HEK293T (cell line): ENCODE data around the gene GPR146.
A peak's percentile ranks its signal among the peaks of the same experiment; 100 is the strongest.

Experiments used
- CTCF ChIA-PET: fragments of 350-600 bp; formaldehyde crosslinking; extraction: SDS; loops from one replicate; lab custom pipeline; 2021; ENCODE audit warnings: antibody characterized with exemption, inconsistent platforms; lab: Yijun Ruan, JAX
- POLR2A ChIA-PET: fragments of 350-600 bp; formaldehyde crosslinking; extraction: SDS; loops from one replicate; lab custom pipeline; 2020; ENCODE audit warnings: antibody characterized with exemption, inconsistent platforms; lab: Yijun Ruan, JAX
- DNase-seq: peaks from one replicate; pipeline ENCODE4 v3.0.0; 2012; ENCODE audit warnings: mixed read lengths; ENCODE audit errors: extremely low spot score
- ARNT ChIP-seq: fragments of 450-650 bp; IDR thresholded peaks from 2 replicates; pipeline ENCODE4 v1.6.1; 2017; ENCODE audit warnings: mild to moderate bottlenecking
- BHLHE40 ChIP-seq: fragments of 450-650 bp; IDR thresholded peaks from 2 replicates; pipeline ENCODE4 v1.6.1; 2016; ENCODE audit warnings: mild to moderate bottlenecking, moderate library complexity, borderline replicate concordance
- CTBP1 ChIP-seq: fragments of 450-650 bp; IDR thresholded peaks from 2 replicates; pipeline ENCODE4 v1.6.1; 2016; ENCODE audit warnings: borderline replicate concordance
- ELF4 ChIP-seq: fragments of 450-650 bp; IDR thresholded peaks from 2 replicates; pipeline ENCODE4 v1.6.1; 2017; ENCODE audit warnings: antibody characterized with exemption
- FOXA1 ChIP-seq: fragments of 450-650 bp; IDR thresholded peaks from 2 replicates; pipeline ENCODE4 v1.6.1; 2016; ENCODE audit warnings: mild to moderate bottlenecking
- FOXK2 ChIP-seq: fragments of 450-650 bp; IDR thresholded peaks from 2 replicates; pipeline ENCODE4 v1.6.1; 2016; ENCODE audit warnings: mild to moderate bottlenecking
- FOXM1 ChIP-seq: fragments of 450-650 bp; IDR thresholded peaks from 2 replicates; pipeline ENCODE4 v1.6.1; 2017; ENCODE audit warnings: mild to moderate bottlenecking, borderline replicate concordance
- HDGF ChIP-seq: fragments of 450-650 bp; IDR thresholded peaks from 2 replicates; pipeline ENCODE4 v1.6.1; 2017; ENCODE audit warnings: antibody characterized with exemption, borderline replicate concordance
- L3MBTL2 ChIP-seq: fragments of 450-650 bp; conservative IDR thresholded peaks from 2 replicates; pipeline ENCODE4 v1.6.1; 2016; ENCODE audit warnings: mild to moderate bottlenecking
- LEF1 ChIP-seq: fragments of 450-650 bp; IDR thresholded peaks from 2 replicates; pipeline ENCODE4 v1.6.1; 2017; ENCODE audit warnings: mild to moderate bottlenecking, borderline replicate concordance
- NFRKB ChIP-seq: fragments of 450-650 bp; IDR thresholded peaks from 2 replicates; pipeline ENCODE4 v1.6.1; 2016; ENCODE audit warnings: mild to moderate bottlenecking, moderate library complexity
- SP1 ChIP-seq: fragments of 450-650 bp; IDR thresholded peaks from 2 replicates; pipeline ENCODE4 v1.6.1; 2017
- SUZ12 ChIP-seq: fragments of 450-650 bp; IDR thresholded peaks from 2 replicates; pipeline ENCODE4 v1.6.1; 2016; ENCODE audit warnings: mild to moderate bottlenecking
- TARDBP ChIP-seq: fragments of 450-650 bp; IDR thresholded peaks from 2 replicates; pipeline ENCODE4 v1.6.1; 2016
- ZNF384 ChIP-seq: fragments of 450-650 bp; IDR thresholded peaks from 2 replicates; pipeline ENCODE4 v1.6.1; 2016
- TF ChIP-seq, protein P1 (sequence below): fragments of 450-650 bp; IDR thresholded peaks from 2 replicates; pipeline ENCODE4 v1.6.1; 2016

Gene GPR146

DNA sequence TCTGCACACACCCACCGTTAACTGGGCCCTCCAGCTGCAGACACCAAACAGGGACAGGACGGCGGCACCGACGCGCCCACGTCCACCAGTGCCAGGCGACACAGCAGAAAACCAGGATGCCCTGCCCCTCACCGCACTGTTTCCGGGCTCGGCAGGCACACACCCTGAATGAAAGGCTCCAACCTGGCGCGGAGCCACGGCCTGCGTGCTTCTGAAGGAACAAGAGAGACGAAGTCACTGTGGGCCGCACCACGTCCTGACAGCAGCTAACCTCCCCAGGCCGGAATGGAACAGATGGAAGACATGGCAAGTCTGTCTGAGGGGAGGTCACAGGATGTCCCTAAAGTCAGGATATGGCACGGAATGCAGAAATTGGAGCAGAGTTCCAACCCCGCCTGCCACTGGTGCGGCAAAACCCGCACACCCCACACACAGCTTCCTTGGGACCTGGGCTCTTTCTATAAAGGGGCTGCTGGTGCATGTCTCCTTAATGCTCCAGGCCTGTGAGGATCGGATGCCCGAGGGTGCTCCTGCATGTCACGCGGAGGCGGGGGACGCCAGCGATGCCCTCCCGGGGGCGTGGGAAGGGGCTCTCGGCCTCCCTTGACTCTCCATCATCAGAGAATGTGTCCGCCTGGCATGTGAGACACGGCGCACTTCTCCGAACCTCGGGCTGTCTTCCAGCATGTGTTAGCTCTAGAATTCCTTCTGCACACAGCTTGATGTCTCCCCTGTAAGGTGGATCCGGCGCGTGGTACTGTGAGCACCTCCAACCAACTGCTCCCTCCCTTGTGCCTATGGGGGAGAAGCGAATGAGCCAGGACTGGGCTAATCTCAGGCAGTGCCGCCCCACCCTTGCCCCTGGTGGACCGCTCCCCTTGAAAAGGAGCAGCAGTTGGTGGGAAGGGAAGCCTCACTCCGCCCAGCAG lies 39.6 kb downstream of the GPR146 start:
- CTCF ChIA-PET, result interaction anchor here (0.7 kb wide), 1 partner anchor 16 kb away, joined by 4 read pairs; no protein-coding TSS in a partner anchor
- DNase-seq, result no peak

DNA sequence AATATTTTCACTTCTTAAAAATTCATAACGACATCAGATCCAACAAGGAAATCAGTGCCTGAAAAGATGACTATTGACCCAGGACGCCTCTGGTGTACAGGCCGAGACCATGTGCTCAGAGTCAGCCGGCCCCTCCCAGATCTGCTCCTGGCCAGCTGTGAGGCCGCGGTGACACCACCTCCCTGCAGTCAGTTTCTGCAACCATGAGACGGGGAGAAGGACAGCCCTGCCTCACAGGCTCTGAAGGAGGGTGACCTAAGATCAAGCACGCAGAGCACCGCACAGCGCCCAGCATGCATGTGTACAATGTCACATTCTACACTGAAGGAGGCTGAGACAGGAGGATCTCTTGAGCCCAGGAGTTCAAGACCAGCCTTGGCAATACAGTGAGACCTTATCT lies 40.9 kb downstream of the GPR146 start:
- TF ChIP-seq FOXA1, result no peak
- no peak for TF ChIP-seq L3MBTL2
- no peak for TF ChIP-seq BHLHE40
- TF ChIP-seq ELF4, result no peak
- no peak for TF ChIP-seq FOXK2
- TF ChIP-seq SP1, result no peak
- no peak for TF ChIP-seq ARNT
- no peak for TF ChIP-seq LEF1
- no peak for TF ChIP-seq SUZ12
- CTCF ChIA-PET, result interaction anchor here (0.6 to 1.1 kb wide), 3 partner anchors 71 to 865 kb away, joined by 3 read pairs; no protein-coding TSS in a partner anchor
- POLR2A ChIA-PET, result no interaction called here
- DNase-seq, result no peak

More for the DNA sequence above, 39.6 kb downstream of the GPR146 start:
- POLR2A ChIA-PET, result no interaction called here
- TF ChIP-seq SUZ12, result no peak
- TF ChIP-seq NFRKB, result no peak
- TF ChIP-seq FOXA1, result no peak
- no peak for TF ChIP-seq BHLHE40
- TF ChIP-seq SP1, result no peak
- no peak for TF ChIP-seq ZNF384
- TF ChIP-seq HDGF, result no peak
- TF ChIP-seq FOXK2, result no peak
- no peak for TF ChIP-seq FOXM1
- no peak for TF ChIP-seq LEF1
- TF ChIP-seq TARDBP, result no peak
- TF ChIP-seq ELF4, result no peak
- no peak for TF ChIP-seq L3MBTL2

DNA sequence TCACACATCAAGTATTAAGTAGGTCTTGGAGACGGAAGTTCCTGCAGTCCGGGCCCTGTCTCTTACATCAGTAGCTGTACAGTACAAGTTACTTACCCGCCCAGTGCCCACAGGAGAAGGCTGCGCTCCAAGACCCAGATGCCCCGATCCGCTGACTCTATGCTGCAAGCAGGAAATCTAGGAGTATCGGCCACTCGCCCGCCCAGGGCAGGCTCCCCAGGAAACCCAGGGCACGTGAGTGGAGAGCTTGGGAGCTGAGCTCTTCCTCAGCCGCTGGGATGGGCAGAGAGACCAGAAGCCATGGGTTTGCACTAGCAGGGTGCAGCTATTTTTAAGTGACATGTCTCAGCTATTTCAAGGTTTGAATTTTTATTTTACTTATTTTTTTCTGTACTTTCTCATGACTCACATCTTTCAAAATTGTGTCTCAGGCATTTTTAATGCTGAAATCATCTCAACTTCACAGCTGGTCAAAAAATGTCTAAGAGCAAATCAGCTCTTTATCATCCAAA lies 41.6 kb downstream of the GPR146 start:
- ChIA-PET CTCF (interaction anchor here (0.5 to 1.0 kb wide), 5 partner anchors 51 to 866 kb away, joined by 3 read pairs; no protein-coding TSS in a partner anchor), POLR2A (no interaction called here)
- no peak for DNase-seq
- no peak for TF ChIP-seq HDGF
- no peak for TF ChIP-seq LEF1
- TF ChIP-seq TARDBP, result no peak
- no peak for TF ChIP-seq ZNF384
- TF ChIP-seq, protein P1, sequence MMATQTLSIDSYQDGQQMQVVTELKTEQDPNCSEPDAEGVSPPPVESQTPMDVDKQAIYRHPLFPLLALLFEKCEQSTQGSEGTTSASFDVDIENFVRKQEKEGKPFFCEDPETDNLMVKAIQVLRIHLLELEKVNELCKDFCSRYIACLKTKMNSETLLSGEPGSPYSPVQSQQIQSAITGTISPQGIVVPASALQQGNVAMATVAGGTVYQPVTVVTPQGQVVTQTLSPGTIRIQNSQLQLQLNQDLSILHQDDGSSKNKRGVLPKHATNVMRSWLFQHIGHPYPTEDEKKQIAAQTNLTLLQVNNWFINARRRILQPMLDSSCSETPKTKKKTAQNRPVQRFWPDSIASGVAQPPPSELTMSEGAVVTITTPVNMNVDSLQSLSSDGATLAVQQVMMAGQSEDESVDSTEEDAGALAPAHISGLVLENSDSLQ, result no peak
- no peak for TF ChIP-seq FOXK2
- TF ChIP-seq FOXA1, result no peak
- no peak for TF ChIP-seq L3MBTL2
- TF ChIP-seq FOXM1, result no peak
- TF ChIP-seq ARNT, result no peak
- TF ChIP-seq ELF4, result no peak
- TF ChIP-seq CTBP1, result no peak

DNA sequence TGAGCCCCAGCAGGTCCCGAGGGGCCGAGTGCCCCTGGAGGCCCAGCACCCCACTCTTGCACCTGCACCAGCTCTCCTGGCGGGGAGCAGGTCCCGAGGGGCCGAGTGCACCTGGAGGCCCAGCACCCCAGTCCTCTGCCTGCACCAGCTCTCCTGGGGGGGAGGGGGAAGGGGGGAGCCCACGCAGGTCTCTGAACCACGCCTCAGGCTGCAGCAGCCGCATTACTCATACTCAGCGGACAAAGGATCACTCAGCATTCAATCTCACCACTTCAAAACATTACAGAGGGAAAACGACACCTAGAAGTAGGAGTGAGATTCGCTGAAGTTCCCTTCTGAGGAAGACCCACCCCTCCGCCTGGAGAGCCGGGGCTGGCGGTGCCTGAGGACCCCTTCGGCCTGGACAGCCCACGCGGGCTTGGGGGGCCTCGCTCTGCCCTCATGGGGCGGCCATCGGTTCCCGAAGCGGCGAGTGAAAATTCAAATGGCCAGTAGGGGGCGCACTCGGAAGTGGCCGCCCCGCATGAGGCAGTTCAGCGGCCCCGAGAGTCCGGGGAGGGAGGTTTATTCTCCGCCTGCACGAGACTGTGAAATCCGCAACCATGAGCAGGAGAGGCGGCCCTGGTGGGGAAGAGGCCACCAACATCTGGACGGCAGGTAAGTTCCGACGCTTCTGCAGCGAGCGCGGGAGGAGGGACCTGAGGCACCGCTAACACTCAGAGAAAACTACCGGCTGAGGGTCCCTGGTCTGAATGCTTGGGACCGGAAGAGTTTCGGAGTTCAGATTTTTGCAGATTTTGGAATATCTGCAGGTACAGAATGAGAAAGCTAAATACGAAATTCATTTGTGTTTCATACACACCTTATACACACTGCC lies 42.5 kb downstream of the GPR146 start:
- DNase-seq, result peak; percentile 83
- CTCF ChIA-PET, result interaction anchor here (0.5 to 1.6 kb wide), 3 partner anchors 21 to 537 kb away, joined by 3 to 4 read pairs (median 3); no protein-coding TSS in a partner anchor
- TF ChIP-seq ZNF384, result no peak
- TF ChIP-seq L3MBTL2, result 0 out of 2 replicates have a peak, but pooled peaks have one; percentile 41
- POLR2A ChIA-PET, result no interaction called here

DNA sequence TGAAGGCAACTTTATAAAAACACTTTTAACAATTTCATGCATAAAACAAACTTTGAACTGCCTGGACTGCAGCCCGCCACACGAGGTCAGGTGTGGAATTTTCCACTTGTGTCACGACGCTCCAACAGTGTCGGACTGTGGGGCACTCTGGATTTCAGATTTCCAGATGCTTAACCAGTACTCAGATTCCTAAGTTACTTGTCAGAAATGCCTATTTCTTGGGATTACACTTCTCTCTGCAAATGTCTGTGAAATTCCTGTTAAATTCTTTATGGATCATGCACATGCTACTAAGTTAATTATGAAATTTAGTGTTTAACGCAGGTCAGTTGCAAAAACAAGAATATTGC lies 43.1 kb downstream of the GPR146 start:
- no peak for DNase-seq
- TF ChIP-seq ZNF384, result no peak
- CTCF ChIA-PET, result interaction anchor here (1.6 kb wide), 1 partner anchor 22 kb away, joined by 4 read pairs; no protein-coding TSS in a partner anchor
- POLR2A ChIA-PET, result no interaction called here

DNA sequence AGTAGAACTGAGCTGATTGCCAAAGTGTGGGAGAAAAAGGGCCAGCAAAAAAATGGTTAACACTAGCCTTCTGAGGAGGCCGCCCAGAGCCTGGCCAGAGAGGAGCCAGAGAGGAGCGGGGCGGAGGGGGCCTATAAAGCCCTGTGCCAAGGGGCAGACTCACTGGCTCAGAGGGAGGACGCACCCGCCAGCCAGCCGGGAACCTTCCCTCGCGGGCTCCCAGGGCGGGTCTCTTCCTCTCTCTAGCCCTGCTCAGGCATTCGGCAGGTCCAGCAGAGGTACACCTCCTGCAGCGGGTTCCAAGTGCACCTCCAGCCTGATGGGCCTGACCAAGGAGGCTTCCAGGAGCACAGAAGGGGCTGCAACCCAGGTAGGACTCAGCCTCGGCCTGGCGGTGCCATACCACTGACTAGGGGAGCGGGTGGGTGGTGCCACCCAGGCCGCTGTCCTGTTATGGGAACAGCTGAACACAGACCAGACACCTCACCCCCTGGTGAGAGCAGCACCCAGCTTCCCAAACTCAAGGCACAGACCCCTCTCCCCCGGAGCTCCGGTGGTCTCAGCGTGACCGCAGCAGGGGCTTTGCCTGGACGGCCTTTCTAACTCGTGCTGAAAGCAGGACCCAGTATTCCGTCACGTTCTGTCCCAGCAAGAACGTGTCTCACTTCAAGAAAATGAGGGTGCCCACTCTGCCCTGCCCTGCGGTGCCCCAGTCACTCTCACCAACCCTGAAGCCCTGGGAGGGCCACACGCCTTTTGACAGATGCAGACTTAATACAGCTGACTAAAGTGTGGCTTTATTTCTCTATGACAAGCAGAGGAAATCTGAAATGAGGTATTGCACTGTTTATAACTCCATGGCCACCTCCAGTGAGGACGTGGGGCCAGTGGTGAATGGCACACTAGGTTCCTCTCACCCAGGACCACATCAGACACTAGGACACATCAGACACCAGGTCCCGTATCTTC lies 43.9 kb downstream of the GPR146 start, which contains the start of gene GPER1:
GPER1 (plus strand) TSS at position 162 of the 969 bp plus-strand sequence. CDS start 3,616 bp downstream, outside the sequence.
- POLR2A ChIA-PET, result no interaction called here
- DNase-seq, result peak; percentile 35
- CTCF ChIA-PET, result interaction anchor here (0.8 to 1.6 kb wide), 2 partner anchors 23 to 89 kb away, joined by 3 to 4 read pairs; no protein-coding TSS in a partner anchor
- no peak for TF ChIP-seq L3MBTL2
- no peak for TF ChIP-seq CTBP1
- no peak for TF ChIP-seq NFRKB
- no peak for TF ChIP-seq BHLHE40
- TF ChIP-seq FOXA1, result no peak
- TF ChIP-seq FOXM1, result no peak
- no peak for TF ChIP-seq ARNT
- TF ChIP-seq FOXK2, result no peak
- TF ChIP-seq SP1, result no peak
- no peak for TF ChIP-seq LEF1
- no peak for TF ChIP-seq HDGF
